ENCODE results near the gene RBM33.
A peak's percentile ranks its signal among the peaks of the same experiment; 100 is the strongest.

RBM33 gene

DNA sequence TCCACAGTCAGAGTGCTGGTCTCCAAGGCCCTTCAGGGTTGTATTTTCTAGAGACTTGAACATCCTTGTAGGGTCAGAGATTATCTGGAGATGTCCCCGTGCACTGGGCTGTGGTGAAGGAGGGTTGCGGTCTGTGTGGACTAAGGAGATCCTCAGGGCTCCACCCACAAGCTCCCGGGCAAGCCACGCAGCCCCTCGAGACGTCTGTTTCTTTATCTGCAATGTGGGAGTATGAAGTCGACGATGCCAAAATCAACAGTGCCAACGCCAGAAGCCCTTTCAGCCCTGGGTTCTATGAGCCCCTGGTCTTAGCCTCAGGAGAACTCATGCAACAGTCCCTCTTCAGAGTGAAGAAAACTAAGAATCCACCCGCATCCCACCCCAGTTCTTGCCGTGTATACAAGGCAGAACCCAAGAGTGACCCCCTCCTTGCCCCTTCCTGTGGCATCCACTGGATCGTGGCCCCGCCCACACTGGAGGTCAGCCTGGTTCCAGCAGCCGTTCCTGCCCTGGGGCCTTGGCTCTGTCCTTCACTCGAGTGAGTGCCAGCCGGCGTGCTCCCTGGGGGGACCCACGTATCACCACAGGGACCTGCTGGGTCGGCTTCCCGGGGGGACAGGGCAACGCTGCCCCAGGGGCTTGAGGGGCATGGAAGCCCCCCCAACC lies 173.8 kb downstream of the RBM33 start:
- Histone ChIP-seq H3K4me3 (ENCODE audit: low read length) (no peak overlapping the region), H3K4me2 (ENCODE audit: low read depth, low read length) (no peak overlapping the region), H3K9me2 (replicated peaks; ENCODE audit: insufficient read depth, low read length) (no peaks in the 10 kb centered on the region), H3K27me3 (replicated peaks; ENCODE audit: insufficient read depth, low read length) (peaks cover 82% of the 10 kb centered on the region), H3K27ac (ENCODE audit: low read length) (no peak overlapping the region), H4K20me1 (ENCODE audit: insufficient read depth, low read length) (no peaks in the 10 kb centered on the region), H3K79me2 (ENCODE audit: low read length) (no peaks in the 10 kb centered on the region), H2AFZ (ENCODE audit: low read length) (no peak overlapping the region), H3K4me1 (ENCODE audit: low read length) (no peaks in the 10 kb centered on the region), H3K36me3 (replicated peaks; ENCODE audit: insufficient read depth, low read length) (no peaks in the 10 kb centered on the region), H3F3A (ENCODE audit: insufficient read depth, low read length) (no peaks in the 10 kb centered on the region), H3K9ac (ENCODE audit: low read length) (no peak overlapping the region), H3K9me3 (replicated peaks; ENCODE audit: insufficient read depth, low read length) (no peaks in the 10 kb centered on the region)
- TF ChIP-seq EZH2 (optimal IDR thresholded peaks at IDR 0.05; ENCODE audit: low read depth, low read length), result no peak
- TF ChIP-seq, protein P1, sequence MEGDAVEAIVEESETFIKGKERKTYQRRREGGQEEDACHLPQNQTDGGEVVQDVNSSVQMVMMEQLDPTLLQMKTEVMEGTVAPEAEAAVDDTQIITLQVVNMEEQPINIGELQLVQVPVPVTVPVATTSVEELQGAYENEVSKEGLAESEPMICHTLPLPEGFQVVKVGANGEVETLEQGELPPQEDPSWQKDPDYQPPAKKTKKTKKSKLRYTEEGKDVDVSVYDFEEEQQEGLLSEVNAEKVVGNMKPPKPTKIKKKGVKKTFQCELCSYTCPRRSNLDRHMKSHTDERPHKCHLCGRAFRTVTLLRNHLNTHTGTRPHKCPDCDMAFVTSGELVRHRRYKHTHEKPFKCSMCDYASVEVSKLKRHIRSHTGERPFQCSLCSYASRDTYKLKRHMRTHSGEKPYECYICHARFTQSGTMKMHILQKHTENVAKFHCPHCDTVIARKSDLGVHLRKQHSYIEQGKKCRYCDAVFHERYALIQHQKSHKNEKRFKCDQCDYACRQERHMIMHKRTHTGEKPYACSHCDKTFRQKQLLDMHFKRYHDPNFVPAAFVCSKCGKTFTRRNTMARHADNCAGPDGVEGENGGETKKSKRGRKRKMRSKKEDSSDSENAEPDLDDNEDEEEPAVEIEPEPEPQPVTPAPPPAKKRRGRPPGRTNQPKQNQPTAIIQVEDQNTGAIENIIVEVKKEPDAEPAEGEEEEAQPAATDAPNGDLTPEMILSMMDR (IDR thresholded peaks at IDR 0.05; ENCODE audit: low read length), result no peak
- DNase-seq, result peak; percentile 4

DNA sequence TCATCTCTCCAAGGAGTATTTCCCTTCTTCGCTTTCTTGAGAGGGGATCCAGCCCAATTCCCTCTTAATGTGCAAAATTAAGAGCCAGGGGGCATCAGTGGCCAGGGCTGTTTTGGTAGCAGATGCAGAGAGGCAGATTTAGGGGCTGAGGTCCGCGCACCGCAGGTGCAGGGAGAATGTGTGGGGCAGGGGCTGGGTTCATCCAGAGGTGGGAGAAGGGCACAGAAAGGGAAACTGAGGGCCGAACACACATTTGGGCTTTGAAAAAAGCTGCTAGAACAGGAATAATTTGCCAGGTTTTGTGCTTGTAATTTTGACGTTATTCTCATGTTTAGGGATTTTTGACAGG lies 174.3 kb downstream of the RBM33 start:
- Histone ChIP-seq H3F3A (ENCODE audit: insufficient read depth, low read length) (no peaks in the 10 kb centered on the region), H3K79me2 (ENCODE audit: low read length) (no peaks in the 10 kb centered on the region), H3K9me3 (replicated peaks; ENCODE audit: insufficient read depth, low read length) (no peaks in the 10 kb centered on the region), H4K20me1 (ENCODE audit: insufficient read depth, low read length) (no peaks in the 10 kb centered on the region), H3K27me3 (replicated peaks; ENCODE audit: insufficient read depth, low read length) (peaks cover 82% of the 10 kb centered on the region), H3K9me2 (replicated peaks; ENCODE audit: insufficient read depth, low read length) (no peaks in the 10 kb centered on the region), H3K4me3 (ENCODE audit: low read length) (no peak overlapping the region), H3K36me3 (replicated peaks; ENCODE audit: insufficient read depth, low read length) (no peaks in the 10 kb centered on the region), H2AFZ (ENCODE audit: low read length) (no peak overlapping the region), H3K27ac (ENCODE audit: low read length) (no peak overlapping the region), H3K4me2 (ENCODE audit: low read depth, low read length) (no peak overlapping the region), H3K4me1 (ENCODE audit: low read length) (no peaks in the 10 kb centered on the region), H3K9ac (ENCODE audit: low read length) (no peak overlapping the region)
- DNase-seq, result no peak
- TF ChIP-seq EZH2 (optimal IDR thresholded peaks at IDR 0.05; ENCODE audit: low read depth, low read length), result no peak
- TF ChIP-seq, protein P1 (IDR thresholded peaks at IDR 0.05; ENCODE audit: low read length), result no peak
- no peak for TF ChIP-seq EZH2phosphoT487 (IDR thresholded peaks at IDR 0.05; ENCODE audit: low read length)

DNA sequence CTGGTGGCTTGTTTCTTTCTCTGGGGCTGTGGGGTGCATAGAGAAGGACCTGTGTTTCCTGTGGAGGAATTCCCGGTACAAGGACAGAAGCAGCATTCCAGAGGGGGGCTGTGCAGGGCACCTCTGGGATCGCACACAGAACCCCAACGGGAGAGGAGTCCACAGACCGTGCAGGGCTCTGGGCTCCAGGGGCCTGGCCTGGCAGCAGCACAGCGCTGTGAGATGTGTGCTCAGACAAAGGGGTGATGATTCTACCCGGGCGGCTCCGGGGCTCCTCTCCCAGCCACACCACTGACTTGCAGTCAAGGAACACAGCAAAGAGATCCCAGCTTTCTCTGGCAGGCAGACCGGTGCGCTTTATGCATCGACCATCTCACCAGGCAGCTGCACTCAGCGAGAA lies 174.7 kb downstream of the RBM33 start:
- H3K9ac ChIP-seq (ENCODE audit: low read length), result no peak overlapping the region
- H3K36me3 ChIP-seq (replicated peaks; ENCODE audit: insufficient read depth, low read length), result no peaks in the 10 kb centered on the region
- no peaks in the 10 kb centered on the region for H3K9me2 ChIP-seq (replicated peaks; ENCODE audit: insufficient read depth, low read length)
- no peak overlapping the region for H3K4me2 ChIP-seq (ENCODE audit: low read depth, low read length)
- H3K4me3 ChIP-seq (ENCODE audit: low read length), result no peak overlapping the region
- H3F3A ChIP-seq (ENCODE audit: insufficient read depth, low read length), result no peaks in the 10 kb centered on the region
- H3K27me3 ChIP-seq (replicated peaks; ENCODE audit: insufficient read depth, low read length), result peaks cover 82% of the 10 kb centered on the region
- DNase-seq, result peak; percentile 3
- no peaks in the 10 kb centered on the region for H3K9me3 ChIP-seq (replicated peaks; ENCODE audit: insufficient read depth, low read length)
- H4K20me1 ChIP-seq (ENCODE audit: insufficient read depth, low read length), result no peaks in the 10 kb centered on the region
- H2AFZ ChIP-seq (ENCODE audit: low read length), result no peak overlapping the region
- no peaks in the 10 kb centered on the region for H3K4me1 ChIP-seq (ENCODE audit: low read length)
- H3K27ac ChIP-seq (ENCODE audit: low read length), result no peak overlapping the region
- TF ChIP-seq EZH2phosphoT487 (IDR thresholded peaks at IDR 0.05; ENCODE audit: low read length) (no peak), EZH2 (optimal IDR thresholded peaks at IDR 0.05; ENCODE audit: low read depth, low read length) (no peak)
- TF ChIP-seq, protein P1 (IDR thresholded peaks at IDR 0.05; ENCODE audit: low read length), result no peak
- no peaks in the 10 kb centered on the region for H3K79me2 ChIP-seq (ENCODE audit: low read length)
